MM.1S (cell line): ENCODE measurements around the gene VSIG4.

Source experiments
- EZH2 ChIP-seq: fragments of 300-600 bp; sonication (generic); optimal IDR thresholded peaks from 2 replicates; pipeline ENCODE3; 2017; ENCODE audit warnings: low read depth, mild to moderate bottlenecking, antibody characterized with exemption, low read length, mixed read lengths
- TF ChIP-seq, protein P1 (sequence below): fragments of 300-600 bp; sonication (generic); IDR thresholded peaks from 2 replicates; pipeline ENCODE4 v1.5.1; 2016; ENCODE audit warnings: antibody characterized with exemption, low read length, mixed read lengths

DNA sequence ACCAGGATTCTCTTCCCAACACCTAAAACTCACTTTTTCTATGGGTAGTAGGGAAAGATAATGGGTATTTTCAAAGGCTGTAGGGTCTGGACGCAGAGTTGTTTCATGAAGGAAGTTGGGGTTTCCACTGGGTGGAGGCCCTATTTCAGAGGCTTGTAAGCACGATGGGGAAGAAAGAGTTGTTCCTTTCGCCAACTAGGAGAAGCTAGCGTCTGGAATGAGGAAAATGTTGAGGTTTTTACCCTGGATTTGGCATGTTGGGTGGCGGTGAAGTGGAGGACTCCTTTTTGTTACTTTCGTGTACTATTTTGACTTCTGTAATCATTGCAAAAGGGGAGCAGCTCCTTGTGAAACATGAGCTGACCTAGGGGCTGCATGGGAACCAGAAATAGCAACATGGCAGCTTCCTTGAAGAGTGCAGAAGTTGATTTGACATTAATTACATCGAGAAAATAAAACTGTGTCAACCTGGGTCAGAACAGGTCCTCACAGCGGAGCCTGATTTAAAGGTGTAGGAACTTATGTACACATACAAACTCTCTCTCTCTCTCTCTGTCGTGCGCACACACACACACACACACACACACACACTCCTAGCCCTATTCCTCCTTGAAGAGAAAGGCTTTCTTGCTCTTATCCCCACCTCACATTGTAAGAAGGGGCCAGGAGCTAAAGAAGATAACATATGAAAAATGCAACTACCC, 19.1 kb downstream of the VSIG4 start:
- TF ChIP-seq, protein P1, sequence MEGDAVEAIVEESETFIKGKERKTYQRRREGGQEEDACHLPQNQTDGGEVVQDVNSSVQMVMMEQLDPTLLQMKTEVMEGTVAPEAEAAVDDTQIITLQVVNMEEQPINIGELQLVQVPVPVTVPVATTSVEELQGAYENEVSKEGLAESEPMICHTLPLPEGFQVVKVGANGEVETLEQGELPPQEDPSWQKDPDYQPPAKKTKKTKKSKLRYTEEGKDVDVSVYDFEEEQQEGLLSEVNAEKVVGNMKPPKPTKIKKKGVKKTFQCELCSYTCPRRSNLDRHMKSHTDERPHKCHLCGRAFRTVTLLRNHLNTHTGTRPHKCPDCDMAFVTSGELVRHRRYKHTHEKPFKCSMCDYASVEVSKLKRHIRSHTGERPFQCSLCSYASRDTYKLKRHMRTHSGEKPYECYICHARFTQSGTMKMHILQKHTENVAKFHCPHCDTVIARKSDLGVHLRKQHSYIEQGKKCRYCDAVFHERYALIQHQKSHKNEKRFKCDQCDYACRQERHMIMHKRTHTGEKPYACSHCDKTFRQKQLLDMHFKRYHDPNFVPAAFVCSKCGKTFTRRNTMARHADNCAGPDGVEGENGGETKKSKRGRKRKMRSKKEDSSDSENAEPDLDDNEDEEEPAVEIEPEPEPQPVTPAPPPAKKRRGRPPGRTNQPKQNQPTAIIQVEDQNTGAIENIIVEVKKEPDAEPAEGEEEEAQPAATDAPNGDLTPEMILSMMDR = no peak
- TF ChIP-seq EZH2 = no peak
